Measurements from ENCODE around the gene ADARB2.

GRCh38 chr10:1293636-1294435, 443.5 kb downstream of the ADARB2 start:
- TF ChIP-seq CTCF (IDR thresholded peaks at IDR 0.05; ENCODE audit: low read depth, low read length, missing input control) (no peak), GABPA (IDR thresholded peaks at IDR 0.05 in 1 of 2, conservative IDR thresholded peaks at IDR 0.05 in 1 of 2) (no peak), HNF4G (IDR thresholded peaks at IDR 0.05) (no peak), REST (IDR thresholded peaks at IDR 0.05) (no peak), MAX (IDR thresholded peaks at IDR 0.05) (no peak), EGR1 (IDR thresholded peaks at IDR 0.05; ENCODE audit: low read depth in 2 of 2) (no peak), TAF1 (conservative IDR thresholded peaks at IDR 0.05) (no peak), JUND (IDR thresholded peaks at IDR 0.05) (no peak), SP1 (IDR thresholded peaks at IDR 0.05) (no peak)
